Kidney tubule cell (primary cell): ENCODE results near the gene CCSAP.
A peak's percentile ranks its signal among the peaks of the same experiment; 100 is the strongest.
"Not testable (repeated sequence)": the region's sequence is repeated elsewhere in the genome, so short reads cannot be mapped to it uniquely, and the experiment has no call there.

Source experiments
- DNase-seq: peaks from one replicate; pipeline ENCODE4 v3.0.0-alpha.2; 2018; ENCODE audit warnings: low spot score

CCSAP gene

DNA sequence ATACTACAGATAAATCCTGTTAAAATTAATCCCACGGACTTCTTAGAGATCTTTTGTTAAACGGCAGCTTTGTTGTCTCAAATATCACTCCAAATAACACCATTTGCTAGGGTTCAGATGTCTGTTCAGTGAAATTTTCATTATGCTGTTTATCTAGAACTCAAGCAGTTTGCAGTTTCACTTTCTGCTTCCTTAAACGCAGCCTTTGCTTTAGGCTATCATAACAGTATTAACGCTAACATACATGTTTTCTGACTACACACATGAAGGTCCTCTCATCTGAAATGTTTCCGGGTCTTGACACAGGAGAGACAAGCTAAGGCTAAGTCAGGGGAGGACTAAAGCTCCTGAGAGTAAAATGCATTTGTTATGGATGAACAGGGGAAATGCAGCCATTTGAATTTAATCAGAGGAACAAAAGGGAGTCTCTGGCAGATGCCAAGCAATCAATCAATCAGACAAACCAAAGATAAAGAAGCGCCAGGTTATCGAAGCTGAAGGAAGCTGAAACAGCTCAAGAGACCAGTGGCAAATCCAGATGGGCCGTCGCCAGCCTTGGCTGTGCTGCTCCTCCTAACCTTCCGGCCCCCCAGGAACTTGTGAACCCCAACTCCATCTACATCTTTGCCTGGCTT lies 16.9 kb downstream of the CCSAP start:
- DNase-seq = no peak

- DNase-seq = no peak
Observed at GRCh38 chr1:229325401-229325800, 17.4 kb downstream of the CCSAP start.

DNA sequence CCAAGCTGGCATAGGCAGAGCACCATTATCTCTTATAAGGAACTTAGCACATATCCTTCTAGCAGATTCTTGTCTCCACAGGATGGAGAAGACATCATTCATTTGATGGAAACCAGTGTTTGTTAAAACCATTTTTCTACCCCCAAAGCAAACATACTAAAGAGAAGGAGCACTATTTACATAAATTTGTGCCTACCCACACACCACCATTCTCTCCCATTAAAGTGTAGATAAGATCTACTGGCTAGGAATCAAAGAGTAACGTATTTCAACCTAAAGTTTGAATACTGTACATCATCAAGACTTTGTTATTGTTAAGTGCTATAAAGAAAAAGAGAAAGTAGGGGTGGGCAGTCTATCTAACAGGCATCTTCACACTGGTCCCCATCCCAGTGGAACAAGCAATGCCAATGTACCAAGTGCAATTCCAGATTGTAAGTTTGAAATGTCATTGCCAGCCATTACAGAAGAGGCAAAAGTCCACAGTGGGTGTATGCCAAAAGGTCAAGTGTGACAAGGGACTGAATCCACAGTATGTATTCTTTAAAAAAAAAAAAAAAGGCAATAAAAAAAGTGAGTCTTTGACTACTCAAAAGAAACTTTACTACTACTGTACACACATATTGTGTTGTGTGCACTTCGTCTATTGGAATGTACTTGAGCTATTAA lies 18.8 kb downstream of the CCSAP start:
- no peak for DNase-seq

DNA sequence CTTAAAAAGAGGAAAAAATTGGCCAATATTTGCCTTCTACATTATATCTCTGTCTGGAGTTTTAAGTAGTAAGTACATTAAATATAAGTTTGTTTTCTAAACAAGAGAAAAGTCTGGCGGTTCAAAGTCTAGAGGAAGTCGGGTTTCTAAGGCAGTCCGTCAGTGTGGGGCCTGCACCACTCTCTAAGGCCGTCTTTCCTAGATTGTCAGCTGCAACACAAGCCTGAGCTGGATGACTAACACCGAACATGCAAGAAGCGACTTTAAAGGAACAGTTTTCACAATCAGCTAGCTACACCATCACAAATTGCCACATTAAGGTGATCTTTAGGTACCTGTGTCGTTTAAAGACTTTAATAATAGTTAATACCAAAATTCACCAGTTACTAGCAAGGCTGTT lies 19.6 kb downstream of the CCSAP start:
- no peak for DNase-seq

- DNase-seq = no peak
Observed at GRCh38 chr1:229319487-229319886, 23.4 kb downstream of the CCSAP start.

- DNase-seq = peak; percentile 48
Observed at GRCh38 chr1:229318056-229318455, 24.8 kb downstream of the CCSAP start.

DNA sequence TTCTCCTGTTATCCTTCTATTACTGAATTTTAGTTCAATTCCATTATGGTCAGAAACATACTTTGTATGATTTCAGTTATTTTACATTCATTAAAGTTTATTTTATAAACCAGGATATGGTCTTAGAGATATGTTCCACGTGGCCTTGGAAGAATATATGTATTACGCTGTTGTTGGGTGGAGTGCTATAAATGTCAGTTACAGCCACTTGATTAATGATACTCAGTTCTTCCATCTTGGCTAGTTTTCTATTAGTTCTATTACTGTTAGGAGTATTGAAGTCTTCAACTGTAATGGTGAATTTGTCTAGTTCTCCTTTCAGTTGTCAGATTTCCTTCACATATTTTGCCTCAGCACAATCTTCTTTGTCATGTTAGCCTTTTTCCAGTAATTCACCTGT lies 26.7 kb downstream of the CCSAP start:
- no peak for DNase-seq

DNA sequence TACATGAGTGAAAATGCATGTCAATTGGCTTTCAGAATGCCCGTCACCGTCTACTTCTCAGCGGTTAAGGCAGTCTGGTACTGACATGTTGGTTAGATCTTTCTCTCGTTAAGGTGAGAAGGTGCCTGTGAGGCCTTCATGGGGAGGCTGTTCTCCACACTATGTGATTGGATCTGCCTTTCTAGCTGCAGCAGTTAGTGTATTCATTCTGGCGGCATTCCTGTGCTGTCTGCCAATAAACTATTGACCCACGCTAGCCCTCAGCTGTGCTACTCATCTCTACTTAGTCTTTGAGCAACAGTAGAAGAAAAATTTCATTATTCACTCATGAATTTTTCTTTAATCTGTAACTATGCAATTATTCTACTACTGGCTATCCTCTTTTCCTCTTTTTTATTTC lies 32.0 kb downstream of the CCSAP start:
- DNase-seq = peak; percentile 42

- DNase-seq = no peak
Observed at GRCh38 chr1:229309684-229310083, 33.2 kb downstream of the CCSAP start.

DNA sequence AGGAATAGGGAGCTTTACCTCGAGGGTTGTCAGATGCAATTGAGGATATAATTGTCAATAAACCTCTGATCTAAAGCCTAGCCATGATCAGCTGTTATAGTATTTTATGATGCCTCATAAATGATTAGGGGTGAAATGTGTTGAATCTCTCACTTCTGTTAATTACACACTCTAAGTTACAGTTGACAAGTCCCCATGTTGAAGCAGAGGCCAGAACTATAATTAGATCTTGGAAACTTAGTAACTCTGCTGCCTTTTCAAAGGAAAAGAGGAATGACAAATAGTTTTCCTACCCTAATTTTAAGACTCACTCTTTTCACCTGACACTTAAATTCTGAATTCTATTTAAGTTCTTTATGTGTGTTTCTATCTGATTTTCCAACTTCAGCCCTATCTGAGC lies 33.8 kb downstream of the CCSAP start:
- no peak for DNase-seq

DNA sequence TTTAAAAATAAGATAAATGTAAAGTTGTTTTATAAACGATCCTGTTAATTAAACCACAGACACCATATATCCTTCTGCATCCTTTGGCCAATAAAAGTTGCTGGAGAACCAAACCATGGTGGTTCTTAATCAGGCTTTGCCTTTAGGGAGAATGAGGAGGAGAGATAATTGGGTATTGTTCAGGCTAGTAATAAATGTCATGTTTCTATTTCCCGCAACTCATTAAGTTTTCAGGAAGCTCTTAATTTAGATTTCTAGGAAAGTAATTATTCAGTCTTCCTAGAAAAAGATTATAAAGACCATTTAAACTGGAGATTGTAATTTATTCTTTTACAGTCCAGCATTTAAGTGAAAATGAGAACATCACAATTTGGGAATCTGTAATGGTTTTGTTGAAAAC lies 37.5 kb downstream of the CCSAP start:
- no peak for DNase-seq

DNA sequence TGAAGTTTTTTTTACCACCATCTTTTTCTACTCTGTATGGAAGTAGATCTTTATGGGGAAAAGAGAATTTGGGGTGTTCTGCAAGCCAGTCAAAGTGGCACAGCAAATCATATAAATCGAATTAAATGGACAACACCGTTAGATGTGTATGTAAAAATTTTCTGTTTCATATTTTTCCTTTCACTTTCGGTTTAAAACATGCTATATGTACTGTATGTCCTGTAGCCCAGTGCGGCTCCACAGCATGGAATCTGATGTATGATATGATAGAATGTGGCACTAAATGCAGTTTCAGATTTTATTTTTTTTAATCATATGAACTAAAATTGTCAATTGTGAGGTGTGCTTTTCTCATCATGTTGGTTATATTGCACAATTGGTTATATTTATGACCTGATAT lies 39.0 kb downstream of the CCSAP start:
- no peak for DNase-seq

GRCh38 chr1:229302740-229303139 lies 40.1 kb downstream of the CCSAP start:
- no peak for DNase-seq

- DNase-seq = peak; percentile 42
Observed at GRCh38 chr1:229300099-229300757, 42.6 kb downstream of the CCSAP start.

- DNase-seq = no peak
Observed at GRCh38 chr1:229298887-229299503, 43.9 kb downstream of the CCSAP start.

GRCh38 chr1:229298420-229298819 lies 44.4 kb downstream of the CCSAP start:
- no peak for DNase-seq

DNA sequence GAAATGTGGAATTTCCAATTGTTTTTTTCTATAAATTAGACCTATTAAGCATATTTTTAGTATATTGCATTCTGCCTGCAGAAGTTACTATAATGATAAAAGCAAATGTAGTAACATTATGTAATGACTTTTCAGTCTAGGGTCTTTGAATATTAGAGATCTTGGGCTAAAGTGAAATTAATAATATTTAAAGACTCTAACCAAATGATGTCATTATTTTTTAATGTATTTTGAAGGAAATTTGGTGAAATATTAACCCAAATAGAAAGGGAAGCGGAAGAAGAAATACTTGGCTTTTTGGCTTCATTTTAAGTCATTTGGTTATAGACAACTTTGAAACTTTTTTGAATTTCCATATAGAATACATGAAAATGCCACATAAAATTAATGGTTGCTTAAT lies 45.1 kb downstream of the CCSAP start:
- no peak for DNase-seq

DNA sequence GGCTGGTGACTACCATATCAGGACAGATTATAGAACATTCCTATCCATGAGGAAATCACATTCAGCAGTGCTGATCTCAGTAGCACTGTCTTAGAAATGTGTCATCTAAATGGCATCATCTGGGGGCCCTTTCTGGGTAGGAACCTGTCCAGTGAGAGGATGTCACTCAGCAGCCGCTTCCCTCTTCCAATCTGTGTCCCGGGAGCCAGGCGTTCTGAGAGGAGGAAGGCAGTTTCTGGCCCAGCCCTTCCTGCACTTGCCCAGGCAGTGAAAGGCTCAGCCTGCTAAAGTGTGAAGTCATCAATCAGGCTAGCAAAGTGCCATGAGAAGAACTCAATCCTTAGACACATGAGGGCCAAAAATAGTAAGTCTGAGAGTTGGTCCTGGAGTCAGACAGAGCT lies 46.3 kb downstream of the CCSAP start:
- peak; percentile 86 for DNase-seq

- DNase-seq = no peak
Observed at GRCh38 chr1:229295745-229296144, 47.1 kb downstream of the CCSAP start.

- DNase-seq = no peak
Observed at GRCh38 chr1:229293528-229294204, 49.2 kb downstream of the CCSAP start.

- not testable (repeated sequence) for DNase-seq
Observed at GRCh38 chr1:229291686-229292085, 51.2 kb downstream of the CCSAP start.

DNA sequence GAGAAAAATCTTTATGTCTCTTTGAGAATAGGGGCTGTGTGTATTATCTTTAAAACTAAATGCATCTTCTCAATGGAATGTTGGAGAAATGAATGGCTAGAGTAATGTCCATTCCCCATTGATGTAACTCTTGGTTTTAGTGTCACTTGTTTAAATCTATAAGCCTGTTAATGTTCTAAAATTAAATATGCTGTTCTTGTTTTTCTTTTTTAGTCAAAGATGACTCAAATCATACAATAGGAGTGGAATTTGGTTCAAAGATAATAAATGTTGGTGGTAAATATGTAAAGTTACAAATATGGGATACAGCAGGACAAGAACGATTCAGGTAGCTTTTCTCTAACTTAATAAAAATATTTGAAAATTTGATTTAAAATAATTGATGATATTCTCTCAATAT lies 54.3 kb downstream of the CCSAP start:
- DNase-seq = no peak

DNA sequence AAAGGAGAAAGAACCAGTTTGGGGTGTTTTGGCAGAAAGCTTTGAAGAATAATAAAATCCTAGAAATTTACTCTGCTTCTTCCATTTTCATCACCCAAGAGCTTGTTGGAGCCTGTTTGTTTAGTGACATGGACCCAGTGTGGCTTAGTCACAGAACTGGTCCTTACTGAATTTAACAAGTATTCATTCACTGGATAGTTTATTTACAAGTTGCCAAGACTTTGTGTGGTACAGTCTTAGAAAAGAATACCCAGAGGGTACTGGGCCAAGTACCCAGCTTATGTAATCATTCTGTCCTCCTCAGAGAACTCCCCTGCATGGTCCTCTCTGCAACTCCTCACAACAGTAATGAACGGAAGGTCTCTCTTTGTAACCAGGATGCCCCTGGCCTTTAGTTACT lies 55.6 kb downstream of the CCSAP start:
- no peak for DNase-seq
